ENCODE measurements around the gene POMT2.

DNA sequence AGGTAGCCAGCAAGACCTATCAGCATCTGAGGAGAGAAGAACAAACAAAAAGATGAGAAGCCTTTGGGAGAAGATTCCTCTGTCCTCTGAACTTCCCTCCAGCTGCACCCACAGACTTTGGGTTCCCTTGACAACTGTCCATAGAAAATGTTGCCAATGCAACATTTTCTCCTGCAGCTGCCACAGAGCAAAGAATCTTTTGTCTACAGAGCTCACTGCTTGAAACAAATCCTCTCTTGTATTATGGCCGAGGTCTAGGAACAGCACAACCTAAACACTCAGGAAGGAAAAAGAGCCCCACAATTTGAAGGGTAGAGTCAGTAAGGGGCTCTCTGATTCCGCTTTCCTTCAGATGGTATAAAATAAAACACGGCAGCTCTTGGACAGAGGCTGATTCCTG lies 14.3 kb downstream of the POMT2 start:
- TF ChIP-seq, protein P1, sequence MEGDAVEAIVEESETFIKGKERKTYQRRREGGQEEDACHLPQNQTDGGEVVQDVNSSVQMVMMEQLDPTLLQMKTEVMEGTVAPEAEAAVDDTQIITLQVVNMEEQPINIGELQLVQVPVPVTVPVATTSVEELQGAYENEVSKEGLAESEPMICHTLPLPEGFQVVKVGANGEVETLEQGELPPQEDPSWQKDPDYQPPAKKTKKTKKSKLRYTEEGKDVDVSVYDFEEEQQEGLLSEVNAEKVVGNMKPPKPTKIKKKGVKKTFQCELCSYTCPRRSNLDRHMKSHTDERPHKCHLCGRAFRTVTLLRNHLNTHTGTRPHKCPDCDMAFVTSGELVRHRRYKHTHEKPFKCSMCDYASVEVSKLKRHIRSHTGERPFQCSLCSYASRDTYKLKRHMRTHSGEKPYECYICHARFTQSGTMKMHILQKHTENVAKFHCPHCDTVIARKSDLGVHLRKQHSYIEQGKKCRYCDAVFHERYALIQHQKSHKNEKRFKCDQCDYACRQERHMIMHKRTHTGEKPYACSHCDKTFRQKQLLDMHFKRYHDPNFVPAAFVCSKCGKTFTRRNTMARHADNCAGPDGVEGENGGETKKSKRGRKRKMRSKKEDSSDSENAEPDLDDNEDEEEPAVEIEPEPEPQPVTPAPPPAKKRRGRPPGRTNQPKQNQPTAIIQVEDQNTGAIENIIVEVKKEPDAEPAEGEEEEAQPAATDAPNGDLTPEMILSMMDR (IDR thresholded peaks at IDR 0.05): no peak
- TF ChIP-seq POLR2AphosphoS5 (IDR thresholded peaks at IDR 0.05): no peak
- no peak for TF ChIP-seq POLR2A (IDR thresholded peaks at IDR 0.05)
